ENCODE measurements around the gene CEP170B. TPM values are rescaled to one million over a fixed set of nuclear protein-coding genes. Genes with fewer than 3 reads are reported as not detected.
A peak's percentile ranks its signal among the peaks of the same experiment; 100 is the strongest.

The CEP170B gene
- total and polyA plus RNA-seq, 9 of the 15 experiments (the other 6 are each of a cell fraction or from before 2014, with no cell fraction given): 0.01 to 10.2 (median 2.2) TPM

- intact Hi-C loops (cut with micrococcal nuclease): no loop called here
- CTCF ChIA-PET (ENCODE audit: low intra/inter-chr PET ratio): no interaction called here
- no peak for ATAC-seq
- no peak overlapping the region for H2AFZ ChIP-seq (ENCODE audit: low read depth, low read length)
- no peaks in the 10 kb centered on the region for H3K79me2 ChIP-seq (ENCODE audit: control insufficient read depth, insufficient read depth, low read length)
- peaks cover 17 to 58% of the 10 kb centered on the region in 2 experiments for H3K27me3 ChIP-seq (ENCODE audit: control insufficient read depth in 2 of 2, insufficient read depth in 2 of 2, low read length in 2 of 2)
- peaks cover 0 to 13% of the 10 kb centered on the region in 2 experiments; a peak in 2 of 5 replicates for H3K4me1 ChIP-seq (replicated peaks in 1 of 2; ENCODE audit: control insufficient read depth in 2 of 2, insufficient read depth in 2 of 2, low read length in 2 of 2)
- no peak for FAIRE-seq
- POLR2A ChIA-PET: no interaction called here
- no TSS peak for BruUV-seq (replicated peaks)
- no peaks in the 10 kb centered on the region for H3K9me1 ChIP-seq (ENCODE audit: control insufficient read depth, insufficient read depth, low read length)
- in situ Hi-C loops (cut with MboI): no loop called here
- 0% methylated on average over 2 of the region's 3 CpGs for WGBS (ENCODE audit: insufficient coverage, low coverage, missing lambda C conversion rate)
- H3K4me2 ChIP-seq (ENCODE audit: insufficient read depth, low read length): no peak overlapping the region
- no peak overlapping the region for H3K27ac ChIP-seq (ENCODE audit: extremely low read depth, low read depth, low read length)
- no peak overlapping the region for H3K4me3 ChIP-seq
- TF ChIP-seq HNRNPL (IDR thresholded peaks at IDR 0.05; ENCODE audit: low read depth, low read length) (no peak), MBD2 (IDR thresholded peaks at IDR 0.05; ENCODE audit: borderline replicate concordance, low read depth) (no peak), BCLAF1 (IDR thresholded peaks at IDR 0.05; ENCODE audit: borderline replicate concordance in 1 of 2, control insufficient read depth in 1 of 2, low read depth in 2 of 2, low read length in 1 of 2) (no peak), MTF1 (CRISPR knock-in tag; IDR thresholded peaks at IDR 0.05; ENCODE audit: borderline replicate concordance) (no peak), STAT5A (IDR thresholded peaks at IDR 0.05; ENCODE audit: borderline replicate concordance, low read length) (no peak), SOX6 (IDR thresholded peaks at IDR 0.05) (no peak), NFATC3 (IDR thresholded peaks at IDR 0.05) (no peak), CXXC5 (CRISPR knock-in tag; IDR thresholded peaks at IDR 0.05) (no peak), ARHGAP35 (IDR thresholded peaks at IDR 0.05; ENCODE audit: partially characterized antibody) (no peak), SREBF1 (IDR thresholded peaks at IDR 0.05; ENCODE audit: borderline replicate concordance, low read depth, low read length) (no peak), CTBP1 (IDR thresholded peaks at IDR 0.05; ENCODE audit: borderline replicate concordance) (no peak), GTF2B (IDR thresholded peaks at IDR 0.05; ENCODE audit: extremely low read depth, insufficient read length) (no peak), ZNF431 (CRISPR knock-in tag; IDR thresholded peaks at IDR 0.05) (no peak), ZKSCAN1 (IDR thresholded peaks at IDR 0.05; ENCODE audit: low read depth, low read length) (no peak), XRCC5 (IDR thresholded peaks at IDR 0.05; ENCODE audit: low read depth, low read length) (no peak)
- no peaks in the 10 kb centered on the region for H4K20me1 ChIP-seq (replicated peaks; ENCODE audit: control insufficient read depth, insufficient read depth, low read length)
- DNase-seq (ENCODE audit: extremely low read depth in 1 of 4, low spot score in 3 of 4): peak in 1 of 4 experiments; percentile 2
- no peaks in the 10 kb centered on the region for H3K36me3 ChIP-seq (ENCODE audit: control insufficient read depth, insufficient read depth, low read length)
- no peaks in the 10 kb centered on the region for H3K9me3 ChIP-seq (replicated peaks; ENCODE audit: control insufficient read depth, insufficient read depth, low read depth, low read length)
- no peak overlapping the region for H3K9ac ChIP-seq (ENCODE audit: insufficient read depth in 1 of 2, low read depth in 2 of 2, low read length in 2 of 2)
Measured at GRCh38 chr14:104845834-104846441, 19.1 kb upstream of the CEP170B start.

All from K562 (cell line).